Measurements from ENCODE around the gene NMRAL1.

DNA sequence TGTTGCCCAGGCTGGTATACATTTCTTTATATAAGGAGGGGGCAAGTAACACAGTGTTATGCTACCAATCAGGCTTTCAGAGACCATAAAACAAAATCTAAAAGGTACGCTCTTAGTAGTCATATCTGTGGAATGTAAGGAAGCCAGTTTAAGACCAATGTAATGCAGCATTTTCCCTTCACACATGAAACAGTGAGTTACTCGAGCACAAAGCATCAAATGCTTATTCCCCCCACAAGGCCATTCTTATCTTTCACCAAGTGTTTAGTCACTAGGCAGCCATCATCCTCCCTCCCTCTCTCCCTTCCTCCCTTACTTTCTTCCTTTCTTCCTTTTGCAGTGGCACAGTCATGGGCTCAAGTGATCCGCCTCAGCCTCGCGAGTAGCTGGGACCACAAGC is 14.6 kb upstream of the NMRAL1 start:
- TF ChIP-seq TOX (CRISPR knock-in tag; IDR thresholded peaks at IDR 0.05; ENCODE audit: borderline replicate concordance), result no peak
- TF ChIP-seq ARNTL (CRISPR knock-in tag; IDR thresholded peaks at IDR 0.05; ENCODE audit: borderline replicate concordance, low read depth), result no peak
- no peak for TF ChIP-seq ZC3H10 (CRISPR knock-in tag; IDR thresholded peaks at IDR 0.05)
- no peak for TF ChIP-seq ZNF565 (CRISPR knock-in tag; conservative IDR thresholded peaks at IDR 0.05; ENCODE audit: low read depth)
- TF ChIP-seq, protein P1, sequence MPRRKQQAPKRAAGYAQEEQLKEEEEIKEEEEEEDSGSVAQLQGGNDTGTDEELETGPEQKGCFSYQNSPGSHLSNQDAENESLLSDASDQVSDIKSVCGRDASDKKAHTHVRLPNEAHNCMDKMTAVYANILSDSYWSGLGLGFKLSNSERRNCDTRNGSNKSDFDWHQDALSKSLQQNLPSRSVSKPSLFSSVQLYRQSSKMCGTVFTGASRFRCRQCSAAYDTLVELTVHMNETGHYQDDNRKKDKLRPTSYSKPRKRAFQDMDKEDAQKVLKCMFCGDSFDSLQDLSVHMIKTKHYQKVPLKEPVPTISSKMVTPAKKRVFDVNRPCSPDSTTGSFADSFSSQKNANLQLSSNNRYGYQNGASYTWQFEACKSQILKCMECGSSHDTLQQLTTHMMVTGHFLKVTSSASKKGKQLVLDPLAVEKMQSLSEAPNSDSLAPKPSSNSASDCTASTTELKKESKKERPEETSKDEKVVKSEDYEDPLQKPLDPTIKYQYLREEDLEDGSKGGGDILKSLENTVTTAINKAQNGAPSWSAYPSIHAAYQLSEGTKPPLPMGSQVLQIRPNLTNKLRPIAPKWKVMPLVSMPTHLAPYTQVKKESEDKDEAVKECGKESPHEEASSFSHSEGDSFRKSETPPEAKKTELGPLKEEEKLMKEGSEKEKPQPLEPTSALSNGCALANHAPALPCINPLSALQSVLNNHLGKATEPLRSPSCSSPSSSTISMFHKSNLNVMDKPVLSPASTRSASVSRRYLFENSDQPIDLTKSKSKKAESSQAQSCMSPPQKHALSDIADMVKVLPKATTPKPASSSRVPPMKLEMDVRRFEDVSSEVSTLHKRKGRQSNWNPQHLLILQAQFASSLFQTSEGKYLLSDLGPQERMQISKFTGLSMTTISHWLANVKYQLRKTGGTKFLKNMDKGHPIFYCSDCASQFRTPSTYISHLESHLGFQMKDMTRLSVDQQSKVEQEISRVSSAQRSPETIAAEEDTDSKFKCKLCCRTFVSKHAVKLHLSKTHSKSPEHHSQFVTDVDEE (CRISPR knock-in tag; IDR thresholded peaks at IDR 0.05), result no peak
- TF ChIP-seq ZFP30 (CRISPR knock-in tag; IDR thresholded peaks at IDR 0.05), result no peak
- TF ChIP-seq, protein P2, sequence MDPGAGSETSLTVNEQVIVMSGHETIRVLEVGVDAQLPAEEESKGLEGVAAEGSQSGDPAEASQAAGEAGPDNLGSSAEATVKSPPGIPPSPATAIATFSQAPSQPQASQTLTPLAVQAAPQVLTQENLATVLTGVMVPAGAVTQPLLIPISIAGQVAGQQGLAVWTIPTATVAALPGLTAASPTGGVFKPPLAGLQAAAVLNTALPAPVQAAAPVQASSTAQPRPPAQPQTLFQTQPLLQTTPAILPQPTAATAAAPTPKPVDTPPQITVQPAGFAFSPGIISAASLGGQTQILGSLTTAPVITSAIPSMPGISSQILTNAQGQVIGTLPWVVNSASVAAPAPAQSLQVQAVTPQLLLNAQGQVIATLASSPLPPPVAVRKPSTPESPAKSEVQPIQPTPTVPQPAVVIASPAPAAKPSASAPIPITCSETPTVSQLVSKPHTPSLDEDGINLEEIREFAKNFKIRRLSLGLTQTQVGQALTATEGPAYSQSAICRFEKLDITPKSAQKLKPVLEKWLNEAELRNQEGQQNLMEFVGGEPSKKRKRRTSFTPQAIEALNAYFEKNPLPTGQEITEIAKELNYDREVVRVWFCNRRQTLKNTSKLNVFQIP (CRISPR knock-in tag; IDR thresholded peaks at IDR 0.05; ENCODE audit: borderline replicate concordance, low read depth), result no peak
- TF ChIP-seq, protein P3, sequence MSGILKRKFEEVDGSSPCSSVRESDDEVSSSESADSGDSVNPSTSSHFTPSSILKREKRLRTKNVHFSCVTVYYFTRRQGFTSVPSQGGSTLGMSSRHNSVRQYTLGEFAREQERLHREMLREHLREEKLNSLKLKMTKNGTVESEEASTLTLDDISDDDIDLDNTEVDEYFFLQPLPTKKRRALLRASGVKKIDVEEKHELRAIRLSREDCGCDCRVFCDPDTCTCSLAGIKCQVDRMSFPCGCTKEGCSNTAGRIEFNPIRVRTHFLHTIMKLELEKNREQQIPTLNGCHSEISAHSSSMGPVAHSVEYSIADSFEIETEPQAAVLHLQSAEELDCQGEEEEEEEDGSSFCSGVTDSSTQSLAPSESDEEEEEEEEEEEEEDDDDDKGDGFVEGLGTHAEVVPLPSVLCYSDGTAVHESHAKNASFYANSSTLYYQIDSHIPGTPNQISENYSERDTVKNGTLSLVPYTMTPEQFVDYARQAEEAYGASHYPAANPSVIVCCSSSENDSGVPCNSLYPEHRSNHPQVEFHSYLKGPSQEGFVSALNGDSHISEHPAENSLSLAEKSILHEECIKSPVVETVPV (CRISPR knock-in tag; IDR thresholded peaks at IDR 0.05), result no peak
- TF ChIP-seq RARB (CRISPR knock-in tag; IDR thresholded peaks at IDR 0.05), result no peak
- no peak for TF ChIP-seq GLIS3 (CRISPR knock-in tag; IDR thresholded peaks at IDR 0.05)
- no peak for TF ChIP-seq SNAI2 (CRISPR knock-in tag; IDR thresholded peaks at IDR 0.05)
